ENCODE results near the gene TULP1.

Gene TULP1

GRCh38 chr6:35481226-35481625, 31.5 kb downstream of the TULP1 start:
- no peak for DNase-seq

DNA sequence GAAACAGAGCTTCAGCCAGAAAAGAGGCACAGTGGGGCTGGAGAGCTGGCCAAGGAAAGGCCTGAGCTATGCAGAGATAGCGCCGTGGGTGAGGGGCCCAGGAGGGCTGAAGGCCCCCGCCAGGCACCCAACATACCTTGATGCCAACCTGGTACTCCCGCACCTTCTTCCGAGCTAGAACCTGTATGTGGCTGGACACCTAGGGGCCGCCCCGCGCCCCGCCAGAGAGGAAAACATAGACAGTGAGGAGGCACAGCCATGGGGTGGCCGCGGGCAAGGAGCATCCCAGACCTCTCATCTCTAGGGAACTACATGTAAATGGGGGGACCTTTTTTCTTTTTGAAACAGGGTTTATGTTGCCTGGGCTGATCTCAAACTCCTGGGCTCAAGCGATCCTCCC, 32.5 kb downstream of the TULP1 start:
- no peak for DNase-seq

GRCh38 chr6:35478259-35478658, 34.4 kb downstream of the TULP1 start:
- no peak for DNase-seq

- peak; percentile 36 for DNase-seq
Observed at GRCh38 chr6:35477551-35478179, 35.0 kb downstream of the TULP1 start.

DNA sequence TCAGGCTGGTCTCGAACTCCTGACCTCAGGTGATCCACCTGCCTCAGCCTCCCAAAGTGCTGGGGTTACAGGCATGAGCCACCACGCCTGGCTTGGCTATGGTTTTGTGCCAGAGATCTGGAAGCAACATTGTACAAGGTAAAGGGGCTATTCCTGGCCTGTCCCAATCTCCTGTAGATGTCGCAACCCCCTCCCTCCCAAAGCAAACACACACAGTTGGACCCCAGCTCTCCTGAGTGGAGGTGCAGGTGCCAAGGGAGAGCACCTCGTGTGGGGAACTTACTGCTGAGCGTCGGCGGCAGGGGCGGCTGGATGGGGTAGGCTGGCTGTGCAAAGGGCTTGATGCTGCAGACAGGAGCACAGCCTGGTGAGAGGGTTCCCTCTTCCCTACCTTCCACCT, 35.7 kb downstream of the TULP1 start:
- peak; percentile 39 for DNase-seq

DNA sequence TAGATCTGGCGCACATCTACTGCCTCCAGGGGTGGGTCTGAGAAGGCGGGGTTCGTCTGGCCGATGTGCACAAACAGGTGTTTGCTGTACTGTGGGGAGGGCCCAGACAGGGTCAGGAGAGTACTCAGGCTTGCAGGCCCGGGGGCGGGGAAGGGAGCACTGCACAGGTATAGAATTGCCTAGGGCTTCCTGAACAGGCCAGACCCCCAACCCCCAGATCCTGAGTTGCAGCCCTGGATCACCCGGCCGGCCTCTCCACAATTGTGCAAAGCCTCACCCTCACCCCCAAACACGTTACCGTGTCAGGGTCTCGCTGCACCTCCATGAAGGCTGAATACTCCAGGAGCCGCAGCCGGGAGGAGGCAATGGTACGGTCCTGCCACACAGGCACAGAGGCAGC, 36.7 kb downstream of the TULP1 start:
- no peak for DNase-seq

DNA sequence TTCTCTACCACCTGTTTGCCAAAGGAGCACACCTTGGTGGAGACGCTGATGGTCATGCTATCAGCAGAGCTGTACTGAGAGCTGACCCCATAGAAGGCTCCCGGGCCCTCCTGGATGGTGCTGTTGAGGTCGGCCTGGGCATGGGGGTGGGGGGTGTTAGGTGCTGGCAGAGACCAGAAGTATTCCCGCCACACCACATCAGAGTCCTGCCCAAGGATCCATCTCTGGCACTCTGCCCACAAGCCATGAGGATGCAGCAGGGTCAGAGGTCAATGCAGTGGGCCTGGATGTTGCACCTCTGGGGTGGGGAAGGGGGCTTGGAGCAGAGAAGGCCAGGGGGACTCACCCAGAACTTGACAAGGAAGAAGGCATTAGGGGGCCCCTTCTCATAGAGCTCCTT, 37.1 kb downstream of the TULP1 start:
- DNase-seq, result no peak

GRCh38 chr6:35474942-35475570, 37.6 kb downstream of the TULP1 start:
- DNase-seq, result no peak

DNA sequence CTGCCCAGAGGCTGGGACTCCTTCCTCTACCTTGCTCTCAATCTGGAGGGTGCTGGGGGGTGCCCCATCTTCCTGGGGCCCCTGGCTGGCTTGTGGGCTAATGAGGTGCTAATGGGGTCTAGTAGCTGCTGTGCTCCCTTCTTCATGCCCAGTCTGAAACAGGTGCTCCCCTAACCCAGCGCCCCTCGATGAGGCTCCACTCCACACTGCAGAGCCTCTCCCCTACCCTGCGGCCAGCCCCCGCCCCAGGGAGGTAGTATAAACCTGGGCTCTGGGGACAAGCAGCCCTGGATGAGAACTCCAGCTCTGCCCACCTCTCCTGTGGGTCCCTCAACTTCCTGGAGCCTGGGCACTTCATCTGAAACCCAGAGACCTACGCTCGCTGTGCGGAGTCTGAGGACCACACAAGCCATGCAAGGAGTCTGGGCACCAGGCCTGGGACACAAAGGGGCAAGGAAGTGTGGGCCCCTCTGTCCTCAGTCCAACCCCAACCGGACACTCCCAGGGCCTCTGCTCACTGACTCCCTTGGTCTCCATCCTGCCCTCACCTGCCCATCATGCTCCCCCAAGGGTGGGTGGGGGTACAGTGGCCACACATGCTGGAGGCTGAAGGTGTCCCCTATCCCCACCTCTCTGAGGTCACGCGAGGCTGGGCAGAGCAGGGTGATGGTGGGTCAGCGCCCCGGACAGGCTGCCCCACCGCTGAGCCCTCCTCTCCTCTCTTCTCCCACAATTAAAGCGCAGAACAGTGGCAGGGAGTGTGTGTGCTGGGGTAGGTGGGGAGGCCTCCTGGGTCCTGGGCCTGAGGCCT, 38.4 kb downstream of the TULP1 start:
- DNase-seq, result no peak

DNA sequence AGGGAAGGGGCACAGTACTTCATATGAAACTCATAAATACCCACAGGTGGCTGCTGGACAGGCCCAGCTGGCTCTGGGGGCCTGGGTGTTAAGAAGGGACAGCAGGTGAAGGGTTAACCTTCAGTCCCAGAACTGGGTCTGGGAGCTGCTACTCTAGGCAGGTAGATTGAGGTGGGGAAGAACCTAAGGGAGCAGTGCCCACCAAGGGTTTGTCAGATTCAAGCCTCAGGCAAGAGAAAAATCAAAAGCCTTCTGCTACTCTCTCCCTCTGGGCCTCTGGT, 38.9 kb downstream of the TULP1 start:
- peak; percentile 38 for DNase-seq

DNA sequence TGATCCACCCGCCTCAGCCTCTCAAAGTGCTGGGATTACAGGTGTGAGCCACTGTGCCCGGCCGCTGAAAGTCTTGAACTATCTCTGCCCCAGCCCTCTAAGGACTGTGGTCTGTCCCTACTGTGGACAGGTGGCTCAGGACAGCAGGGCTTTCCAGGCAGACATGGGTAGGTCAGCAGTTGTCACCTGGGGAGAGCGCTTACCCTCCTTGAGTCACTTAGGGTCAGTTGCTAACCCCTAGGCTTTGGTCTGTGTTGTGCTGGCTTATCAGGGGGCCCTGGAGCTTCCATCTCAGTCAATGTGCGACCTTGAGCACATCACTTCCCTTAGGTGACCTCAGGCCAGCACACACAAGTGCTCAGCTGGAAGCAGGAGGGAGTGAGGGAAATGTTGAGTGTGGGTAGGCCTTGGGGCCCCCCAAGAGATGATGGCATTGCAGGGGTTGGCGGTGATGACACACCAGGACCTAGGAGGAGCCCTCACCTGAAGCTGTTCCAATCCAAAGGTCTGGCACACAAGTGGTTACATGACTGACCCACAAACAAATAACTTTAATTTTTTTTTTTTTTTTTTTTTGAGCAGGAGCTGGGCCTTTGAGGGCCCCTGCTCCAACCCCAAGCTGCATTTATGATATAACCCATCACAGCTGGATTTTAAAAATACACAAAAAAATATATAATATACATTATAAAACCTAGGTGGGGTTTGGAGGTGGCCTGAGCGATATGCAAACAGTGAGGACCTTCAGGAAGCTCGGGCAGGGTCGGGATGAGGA, 39.4 kb downstream of the TULP1 start:
- no peak for DNase-seq

GRCh38 chr6:35471836-35472345, 40.8 kb downstream of the TULP1 start:
- DNase-seq, result no peak

- DNase-seq, result no peak
Observed at GRCh38 chr6:35470663-35471120, 42.0 kb downstream of the TULP1 start.

DNA sequence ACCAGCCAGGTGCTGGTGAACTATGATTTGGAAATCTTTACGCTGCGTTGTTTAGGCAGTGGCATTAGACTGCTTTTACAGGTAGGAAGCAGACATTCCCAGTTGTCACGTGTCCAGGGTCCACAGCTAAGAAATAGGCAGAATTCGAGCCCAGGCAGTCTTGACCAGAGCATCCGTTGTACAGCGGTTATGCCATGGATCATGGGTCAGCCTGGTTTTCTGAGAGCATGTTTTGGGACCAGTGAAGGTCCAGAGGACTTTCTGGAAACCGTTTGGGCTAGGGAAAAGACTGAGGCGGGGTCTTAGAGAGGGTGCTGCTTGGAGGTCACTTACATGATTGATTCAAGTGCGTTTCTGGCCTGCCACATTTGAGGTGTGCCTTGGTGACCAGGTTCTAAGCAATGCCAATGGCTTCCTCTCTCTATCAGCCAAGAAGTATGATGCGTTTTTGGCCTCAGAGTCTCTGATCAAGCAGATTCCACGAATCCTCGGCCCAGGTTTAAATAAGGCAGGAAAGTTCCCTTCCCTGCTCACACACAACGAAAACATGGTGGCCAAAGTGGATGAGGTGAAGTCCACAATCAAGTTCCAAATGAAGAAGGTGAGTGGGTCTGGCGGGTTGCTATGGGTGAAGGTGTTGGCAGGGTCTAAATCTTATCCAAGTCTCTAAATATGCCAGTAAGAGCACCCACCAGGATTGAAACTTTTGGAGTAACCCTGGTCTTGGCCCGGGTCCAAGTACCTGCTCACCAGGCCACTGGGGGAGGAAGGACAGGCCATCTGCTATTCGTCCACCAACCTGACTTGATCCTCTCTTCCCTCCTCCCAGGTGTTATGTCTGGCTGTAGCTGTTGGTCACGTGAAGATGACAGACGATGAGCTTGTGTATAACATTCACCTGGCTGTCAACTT, 42.7 kb downstream of the TULP1 start:
- DNase-seq, result peak; percentile 49

GRCh38 chr6:35468980-35469750, 43.5 kb downstream of the TULP1 start:
- peak; percentile 78 for DNase-seq

DNA sequence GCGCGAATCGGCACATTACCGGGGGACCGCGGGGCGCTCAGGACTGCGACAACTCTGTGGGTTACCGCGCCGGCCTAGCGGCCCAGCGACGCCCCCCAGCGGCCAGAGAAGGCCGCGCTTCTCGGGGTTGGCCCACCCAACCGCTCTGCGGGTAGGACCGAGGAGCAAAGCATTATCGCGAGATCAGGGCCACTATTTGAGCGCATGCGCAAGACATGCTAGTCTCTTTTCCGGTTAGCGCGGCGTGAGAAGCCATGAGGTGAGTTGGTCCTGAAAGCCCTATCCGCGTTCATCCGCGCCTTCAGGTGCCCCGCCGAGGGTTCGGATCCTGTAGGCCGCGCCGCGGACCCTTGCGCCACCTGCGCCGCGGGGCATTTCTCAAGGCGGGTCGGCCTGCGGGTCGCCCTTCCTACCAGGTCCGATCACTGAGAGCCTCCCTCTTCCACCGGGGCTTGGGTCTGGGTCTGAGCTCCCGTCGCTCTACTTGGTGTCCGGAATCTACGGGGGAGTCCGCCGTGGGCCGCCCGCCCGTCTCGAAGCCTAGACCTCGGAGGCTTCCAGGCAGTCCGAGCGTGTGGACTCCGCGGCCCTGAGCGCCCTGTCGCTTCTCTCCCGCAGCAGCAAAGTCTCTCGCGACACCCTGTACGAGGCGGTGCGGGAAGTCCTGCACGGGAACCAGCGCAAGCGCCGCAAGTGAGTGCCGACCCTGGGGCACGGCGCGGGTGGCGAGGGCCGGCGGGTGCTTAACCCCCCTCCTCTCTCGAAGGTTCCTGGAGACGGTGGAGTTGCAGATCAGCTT, 44.3 kb downstream of the TULP1 start, which contains the start of gene RPL10A:
TSS of gene RPL10A (plus strand) at position 221 of the 799 bp plus-strand sequence. CDS start at position 255, 34 bp downstream.
- peak; percentile 99 for DNase-seq

GRCh38 chr6:35465646-35466045, 47.0 kb downstream of the TULP1 start:
- no peak for DNase-seq

DNA sequence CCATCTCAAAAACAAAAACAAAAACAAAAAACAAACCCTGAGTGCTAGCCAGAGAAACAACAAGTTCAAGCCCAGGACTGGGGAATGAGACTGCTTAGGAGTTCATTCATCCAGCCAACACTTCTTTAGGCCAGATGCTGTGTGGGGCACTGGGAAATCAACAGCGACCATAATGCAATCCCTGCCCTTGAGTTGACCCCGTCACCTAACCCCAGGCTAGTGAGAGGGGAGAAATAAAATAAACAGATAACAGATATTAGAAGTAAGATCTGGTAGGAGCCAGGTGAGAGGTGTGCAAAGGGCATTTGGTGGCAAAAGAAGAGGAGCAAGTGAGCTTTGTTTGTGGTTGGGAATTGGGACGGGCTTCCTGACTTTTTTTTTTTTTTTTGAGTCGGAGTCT, 49.4 kb downstream of the TULP1 start:
- no peak for DNase-seq

DNA sequence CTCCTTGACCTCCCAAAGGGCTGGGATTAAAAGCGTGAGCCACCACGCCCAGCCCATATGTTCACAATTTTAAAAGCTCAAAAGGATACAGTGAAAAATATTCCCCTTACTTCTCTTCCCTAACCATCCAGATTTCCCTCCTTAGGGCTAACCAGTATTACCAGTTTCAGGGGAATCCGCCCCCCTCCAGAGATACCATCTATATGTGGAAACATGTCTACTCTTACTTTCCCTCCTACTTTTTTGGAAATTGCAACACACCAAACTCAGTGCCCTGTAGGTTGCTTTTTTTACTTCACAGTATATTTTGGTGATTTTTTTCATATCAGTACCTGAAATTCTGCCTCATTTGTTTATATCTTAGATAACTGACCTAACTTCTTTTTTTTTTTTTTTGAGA, 51.4 kb downstream of the TULP1 start:
- no peak for DNase-seq

DNA sequence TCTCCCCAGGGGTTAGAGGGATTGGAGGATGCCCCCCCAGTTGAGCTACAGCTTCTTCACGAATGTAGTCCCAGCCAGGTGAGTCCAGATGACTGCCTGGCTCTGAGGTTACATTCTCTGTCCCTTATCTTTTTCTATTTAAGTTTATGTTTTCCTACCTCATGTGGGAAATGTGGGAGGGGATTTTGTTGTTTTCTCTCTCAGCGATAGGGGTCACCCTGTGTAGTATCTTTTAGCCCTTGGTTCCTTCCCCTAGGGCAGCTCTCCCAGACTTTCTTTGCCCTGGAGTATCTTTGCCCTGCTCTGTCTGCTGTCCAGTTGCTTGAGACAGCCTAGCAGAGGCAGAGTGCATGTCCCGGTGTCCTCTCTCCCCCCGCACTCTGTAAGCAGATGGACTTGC, 54.8 kb downstream of the TULP1 start:
- DNase-seq, result no peak

All from NCI-H69 (cell line).